Ascending aorta (tissue), 2 donors: Measurements from ENCODE around the gene NCOA6. TPM values are rescaled to one million over a fixed set of nuclear protein-coding genes. Genes with fewer than 3 reads are reported as not detected.

ENCODE experiments used
- DNase-seq, 2 donors: peaks; one replicate each; pipeline ENCODE4 v3.0.0-alpha.2; 2019; ENCODE audit warnings: low spot score in 2 of 2
- H3K27ac ChIP-seq, 2 donors: fragments of 200-600 bp; sonication (generic); one replicate each; pipeline ENCODE4 v1.5.1; 2016 to 2017; ENCODE audit warnings: mild to moderate bottlenecking in 1 of 2
- H3K27me3 ChIP-seq: fragments of 200-600 bp; sonication (generic); one replicate; pipeline ENCODE4 v1.5.1; 2017
- H3K36me3 ChIP-seq, 2 donors: fragments of 200-600 bp; sonication (generic); one replicate each; pipeline ENCODE4 v1.5.1; 2016
- H3K4me1 ChIP-seq, 2 donors: fragments of 200-600 bp; sonication (generic); one replicate each; pipeline ENCODE4 v1.5.1; 2016 to 2017; ENCODE audit warnings: mild to moderate bottlenecking in 1 of 2
- H3K4me3 ChIP-seq, 2 donors: fragments of 200-600 bp; sonication (generic); one replicate each; pipeline ENCODE4 v1.5.1; 2016 to 2017; ENCODE audit warnings: mild to moderate bottlenecking in 1 of 2
- H3K9me3 ChIP-seq, 2 donors: fragments of 200-600 bp; sonication (generic); one replicate each; pipeline ENCODE4 v1.5.1; 2016
- intact Hi-C: fragments of 100-400 bp; cut with DNase I; formaldehyde crosslinking; loops from one replicate; pipeline ENCODE4 v1.15.1; 2023
- total RNA-seq: library from RNA; depleted of rRNA; stranded (reverse); fragments of >200 nt; gene quantifications from one replicate; pipeline ENCODE4 v1.1.0, GENCODE V29; 2016
- TF ChIP-seq, protein P1 (sequence below), 3 experiments: fragments of 200-600 bp in 2 of 3; fragments of 450-650 bp in 1 of 3; sonication (generic) in 2 of 3; IDR thresholded peaks; one replicate each; pipeline ENCODE4 v1.5.1; 2016 to 2019; ENCODE audit warnings: antibody characterized with exemption in 3 of 3, mild to moderate bottlenecking in 1 of 3, moderate library complexity in 1 of 3

The NCOA6 gene
- total RNA-seq, 1 donor from 2014 or later, result 21.6 TPM

DNA sequence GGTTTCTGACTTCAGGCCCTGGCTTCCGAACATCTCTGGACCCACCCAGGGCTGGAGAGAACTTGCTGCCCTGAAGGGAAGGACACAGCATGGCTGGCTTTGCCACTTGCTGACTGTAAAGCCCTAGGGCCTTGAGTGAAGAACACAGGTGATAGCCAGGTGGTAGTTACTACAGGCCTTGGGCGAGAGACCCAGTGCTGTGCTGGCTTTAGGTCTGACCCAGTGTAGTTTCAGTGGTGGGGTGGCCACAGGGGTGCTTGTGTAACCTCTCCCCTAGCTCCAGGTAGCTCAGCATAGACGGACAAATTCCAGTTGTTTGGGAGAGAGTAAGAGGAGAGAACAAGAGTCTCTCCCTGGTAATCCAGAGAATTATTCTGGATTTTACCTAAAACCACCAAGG, 27.1 kb downstream of the NCOA6 start:
- no peak overlapping the region for H3K4me3 ChIP-seq

DNA sequence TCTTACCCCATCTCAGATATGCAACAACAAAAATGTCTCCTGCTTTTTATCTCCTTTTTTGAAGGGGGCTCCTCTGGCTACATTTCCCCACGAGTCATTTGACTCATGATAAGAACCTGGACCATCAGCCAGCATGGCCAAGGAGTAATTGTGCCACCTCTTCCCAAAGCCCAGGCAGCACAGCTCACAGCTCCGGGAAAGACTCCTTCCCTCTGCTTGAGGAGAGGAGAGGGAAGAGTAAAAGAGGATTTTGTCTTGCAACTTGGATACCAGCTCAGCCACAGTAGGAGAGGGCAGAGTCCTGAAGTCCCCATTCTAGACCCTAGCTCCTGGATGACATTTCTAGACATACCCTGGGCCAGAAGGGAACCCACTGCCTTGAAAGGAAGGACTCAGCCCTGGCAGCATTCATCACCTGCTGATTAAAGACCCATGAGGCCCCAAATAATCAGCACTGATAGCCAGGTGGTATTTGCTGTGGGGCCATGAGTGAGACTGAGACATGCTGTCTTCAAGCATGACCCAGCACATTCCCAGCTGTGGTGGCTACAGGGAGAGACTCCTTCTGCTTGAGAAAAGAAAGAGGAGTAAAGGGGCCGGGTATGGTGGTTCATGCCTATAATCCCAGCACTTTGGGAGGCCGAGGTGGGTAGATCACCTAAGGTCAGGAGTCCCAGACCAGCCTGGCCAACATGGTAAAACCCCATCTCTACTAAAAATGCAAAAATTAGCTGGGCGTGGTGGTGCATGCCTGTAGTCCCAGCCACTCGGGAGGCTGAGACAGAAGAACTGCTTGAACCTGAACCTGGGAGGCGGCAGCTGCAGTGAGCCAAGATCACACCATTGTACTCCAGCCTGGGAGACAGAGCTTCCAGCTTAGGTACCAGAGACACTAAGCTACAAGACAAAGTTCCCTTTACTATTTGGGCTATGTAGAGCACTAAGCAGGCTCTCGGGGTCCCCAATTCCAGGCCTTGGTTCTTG, 28.1 kb downstream of the NCOA6 start:
- TF ChIP-seq, protein P1, sequence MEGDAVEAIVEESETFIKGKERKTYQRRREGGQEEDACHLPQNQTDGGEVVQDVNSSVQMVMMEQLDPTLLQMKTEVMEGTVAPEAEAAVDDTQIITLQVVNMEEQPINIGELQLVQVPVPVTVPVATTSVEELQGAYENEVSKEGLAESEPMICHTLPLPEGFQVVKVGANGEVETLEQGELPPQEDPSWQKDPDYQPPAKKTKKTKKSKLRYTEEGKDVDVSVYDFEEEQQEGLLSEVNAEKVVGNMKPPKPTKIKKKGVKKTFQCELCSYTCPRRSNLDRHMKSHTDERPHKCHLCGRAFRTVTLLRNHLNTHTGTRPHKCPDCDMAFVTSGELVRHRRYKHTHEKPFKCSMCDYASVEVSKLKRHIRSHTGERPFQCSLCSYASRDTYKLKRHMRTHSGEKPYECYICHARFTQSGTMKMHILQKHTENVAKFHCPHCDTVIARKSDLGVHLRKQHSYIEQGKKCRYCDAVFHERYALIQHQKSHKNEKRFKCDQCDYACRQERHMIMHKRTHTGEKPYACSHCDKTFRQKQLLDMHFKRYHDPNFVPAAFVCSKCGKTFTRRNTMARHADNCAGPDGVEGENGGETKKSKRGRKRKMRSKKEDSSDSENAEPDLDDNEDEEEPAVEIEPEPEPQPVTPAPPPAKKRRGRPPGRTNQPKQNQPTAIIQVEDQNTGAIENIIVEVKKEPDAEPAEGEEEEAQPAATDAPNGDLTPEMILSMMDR (IDR thresholded peaks at IDR 0.05), result no peak
- no peak overlapping the region for H3K4me3 ChIP-seq
- intact Hi-C loops, result no loop called here
- H3K9me3 ChIP-seq, result no peaks in the 10 kb centered on the region
- DNase-seq, result no peak
- H3K27me3 ChIP-seq, result no peaks in the 10 kb centered on the region
- peaks cover 0 to 3% of the 10 kb centered on the region in 2 donors for H3K36me3 ChIP-seq
- H3K27ac ChIP-seq, result no peak overlapping the region
- H3K4me1 ChIP-seq, result no peaks in the 10 kb centered on the region

More for the DNA sequence above, 27.1 kb downstream of the NCOA6 start:
- Histone ChIP-seq H3K27me3 (no peaks in the 10 kb centered on the region), H3K27ac (no peak overlapping the region), H3K9me3 (no peaks in the 10 kb centered on the region), H3K4me1 (no peaks in the 10 kb centered on the region), H3K36me3 (peaks cover 0 to 8% of the 10 kb centered on the region in 2 donors)
- intact Hi-C loops, result no loop called here
- DNase-seq, result no peak
- TF ChIP-seq, protein P1 (IDR thresholded peaks at IDR 0.05), result no peak

DNA sequence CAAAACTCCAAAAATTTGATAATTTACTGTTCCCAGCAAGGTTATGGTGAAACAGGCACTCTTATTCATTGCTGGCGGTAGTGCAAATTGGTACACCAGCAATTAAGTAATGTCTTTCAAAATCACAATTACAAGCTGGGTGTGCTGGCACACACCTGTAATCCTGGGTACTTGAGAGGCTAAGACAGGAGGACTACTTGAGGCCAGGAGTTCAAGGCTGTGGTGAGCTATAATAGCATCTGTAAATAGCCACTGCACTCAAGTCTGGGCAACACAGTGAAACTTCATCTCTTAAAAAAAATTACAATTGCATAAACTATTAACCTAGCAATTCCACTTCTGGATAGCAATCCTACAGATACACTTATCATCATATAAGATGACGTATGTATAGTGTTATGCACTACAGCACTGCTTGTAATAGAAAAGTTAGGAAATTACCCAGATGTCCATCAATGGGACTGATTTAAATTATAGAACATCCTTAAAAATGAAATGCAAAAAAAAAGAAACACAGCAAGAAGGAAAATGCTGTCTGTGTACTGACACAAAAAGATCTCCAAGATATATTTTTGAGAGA, 31.4 kb downstream of the NCOA6 start:
- H3K4me3 ChIP-seq, result no peak overlapping the region
- H3K27ac ChIP-seq, result no peak overlapping the region
- H3K27me3 ChIP-seq, result no peaks in the 10 kb centered on the region
- TF ChIP-seq, protein P1 (IDR thresholded peaks at IDR 0.05), result no peak
- DNase-seq, result no peak
- H3K4me1 ChIP-seq, result no peaks in the 10 kb centered on the region
- H3K9me3 ChIP-seq, result no peaks in the 10 kb centered on the region
- intact Hi-C loops, result no loop called here
- H3K36me3 ChIP-seq, result no peaks in the 10 kb centered on the region

DNA sequence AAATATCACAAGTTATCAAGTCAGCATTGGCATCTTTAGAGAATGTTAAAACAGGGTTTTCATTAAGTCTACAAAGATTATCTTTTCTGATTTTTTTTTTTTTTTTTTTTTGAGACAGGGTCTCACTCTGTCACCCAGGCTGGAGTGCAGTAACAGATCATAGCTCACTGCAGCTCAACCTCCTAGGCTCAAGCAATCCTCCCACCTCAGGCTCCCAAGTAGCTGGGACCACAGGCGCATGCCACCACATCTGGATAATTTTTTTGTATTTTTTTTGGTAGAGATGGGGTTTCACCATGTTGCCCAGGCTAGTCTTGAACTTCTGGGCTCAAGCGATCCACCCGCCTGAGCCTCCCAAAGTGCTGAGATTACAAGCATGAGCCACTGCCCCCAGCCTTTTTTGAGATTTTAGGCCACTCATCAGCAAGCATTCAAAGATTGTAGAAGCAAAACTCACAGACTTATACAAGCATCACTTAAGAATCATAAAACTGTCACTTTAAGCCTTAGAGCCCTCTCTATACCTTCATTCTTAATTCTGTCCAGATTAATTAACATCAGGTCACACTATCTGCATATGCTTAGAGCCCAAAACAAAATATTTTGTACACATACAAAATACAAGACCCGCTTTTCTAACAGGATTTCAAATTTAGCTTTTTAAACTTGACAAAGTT, 32.6 kb downstream of the NCOA6 start:
- no peaks in the 10 kb centered on the region for H3K27me3 ChIP-seq
- TF ChIP-seq, protein P1 (IDR thresholded peaks at IDR 0.05), result no peak
- intact Hi-C loops, result no loop called here

DNA sequence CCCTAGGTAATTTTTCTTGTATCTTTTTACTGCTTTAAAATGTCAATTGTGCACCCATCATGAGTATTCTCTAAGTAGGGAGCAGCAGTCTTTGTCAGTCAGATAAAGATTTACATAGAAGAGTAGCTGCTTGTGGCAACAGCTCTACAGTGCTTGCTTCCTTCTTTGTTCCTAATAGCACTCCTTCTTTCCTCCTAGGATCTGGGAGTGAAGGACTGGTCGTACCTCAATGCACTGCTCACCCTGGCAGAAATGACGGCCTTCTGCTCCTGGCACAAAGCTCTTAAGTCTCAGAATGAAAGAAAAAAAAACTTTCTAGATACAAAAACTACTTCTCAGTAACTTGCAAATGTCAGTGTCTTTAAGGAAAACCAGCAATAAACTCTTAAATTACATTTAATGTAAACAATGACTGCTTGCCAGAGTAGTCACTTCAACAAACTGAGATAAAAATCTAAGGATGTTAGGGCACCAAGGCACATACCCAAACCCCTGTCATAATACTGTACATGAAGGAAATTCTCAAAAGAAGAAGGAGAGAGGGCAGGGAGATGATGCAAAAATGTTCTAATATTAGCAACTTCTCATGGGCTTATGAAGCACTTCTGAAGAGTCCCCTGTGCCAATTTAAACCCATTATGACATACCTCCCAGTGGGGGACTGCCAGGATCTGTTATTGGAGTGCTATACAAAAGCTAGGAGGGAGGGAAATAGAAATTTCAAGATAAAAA, 34.0 kb downstream of the NCOA6 start:
- peak overlapping the region in 1 of 2 donors; percentile 38 for H3K27ac ChIP-seq
- H3K36me3 ChIP-seq, result peaks cover 0 to 9% of the 10 kb centered on the region in 2 donors
- no peaks in the 10 kb centered on the region for H3K4me1 ChIP-seq
- intact Hi-C loops, result no loop called here
- no peaks in the 10 kb centered on the region for H3K9me3 ChIP-seq
- no peak overlapping the region for H3K4me3 ChIP-seq
- H3K27me3 ChIP-seq, result no peaks in the 10 kb centered on the region
- TF ChIP-seq, protein P1 (IDR thresholded peaks at IDR 0.05), result no peak
- peak in 1 of 2 donors; percentile 68 for DNase-seq

More for the DNA sequence above, 32.6 kb downstream of the NCOA6 start:
- Histone ChIP-seq H3K27ac (no peak overlapping the region), H3K4me1 (no peaks in the 10 kb centered on the region), H3K36me3 (peaks cover 0 to 5% of the 10 kb centered on the region in 2 donors), H3K4me3 (no peak overlapping the region), H3K9me3 (no peaks in the 10 kb centered on the region)
- no peak for DNase-seq
